ENCODE results near the gene RAB1B.
A peak's percentile ranks its signal among the peaks of the same experiment; 100 is the strongest.

Gene RAB1B

GRCh38 chr11:66281776-66282467 lies 13.5 kb downstream of the RAB1B start:
- no peaks in the 10 kb centered on the region for H3K27me3 ChIP-seq
- peak overlapping the region; percentile 63 for H3K4me2 ChIP-seq
- peaks cover 45% of the 10 kb centered on the region for H4K20me1 ChIP-seq
- no peak overlapping the region for H3K9ac ChIP-seq
- H3K36me3 ChIP-seq = peaks cover 19% of the 10 kb centered on the region; the same call in 1 of the 2 replicates
- no peak for TF ChIP-seq Cebpa-rat (IDR thresholded peaks at IDR 0.05)
- H3K4me1 ChIP-seq = peaks cover 55% of the 10 kb centered on the region
- H3K27ac ChIP-seq = no peak overlapping the region
- H3K4me3 ChIP-seq = no peak overlapping the region
- H3K9me3 ChIP-seq = no peaks in the 10 kb centered on the region

DNA sequence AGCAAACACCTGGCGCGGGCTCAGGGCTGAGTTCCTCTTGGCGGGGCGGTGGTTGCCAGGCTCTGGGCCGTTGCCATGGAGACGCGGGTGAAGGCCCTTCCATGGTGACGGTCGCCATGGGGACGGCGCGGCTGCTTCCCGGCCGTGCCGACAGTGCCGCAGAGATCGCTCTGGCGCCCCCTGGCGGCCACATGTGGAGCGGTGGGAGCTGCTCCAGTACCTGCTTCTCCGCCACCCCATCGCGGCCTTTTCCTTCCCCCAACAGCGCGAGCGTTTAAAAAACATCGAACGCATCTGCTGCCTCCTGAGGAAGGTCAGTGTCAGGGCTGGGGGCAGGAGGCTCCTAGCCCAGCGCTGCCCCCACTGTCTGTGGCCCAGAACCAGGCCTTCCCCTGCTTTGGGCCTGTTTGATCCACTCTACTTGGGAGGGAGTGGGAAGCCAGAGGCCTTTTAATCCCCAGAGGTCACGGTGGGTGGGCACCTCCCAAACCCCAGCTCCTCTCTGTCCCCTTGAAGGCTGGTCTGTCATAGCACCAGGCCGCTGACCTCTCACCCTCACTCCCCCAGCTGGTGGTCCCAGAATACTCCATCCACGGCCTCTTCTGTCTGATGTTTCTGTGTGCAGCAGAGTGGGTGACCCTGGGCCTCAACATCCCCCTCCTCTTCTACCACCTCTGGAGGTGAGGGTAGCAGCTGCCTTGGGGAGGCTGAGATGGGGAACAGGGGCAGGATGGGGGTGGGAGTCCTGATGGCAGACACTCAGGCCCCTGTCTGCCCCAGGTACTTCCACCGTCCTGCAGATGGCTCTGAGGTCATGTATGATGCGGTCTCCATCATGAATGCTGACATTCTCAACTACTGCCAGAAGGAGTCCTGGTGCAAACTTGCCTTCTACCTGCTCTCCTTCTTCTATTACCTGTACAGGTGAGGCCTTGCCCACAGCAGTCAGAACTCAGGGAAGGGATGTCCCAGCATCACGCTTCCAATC lies 14.3 kb downstream of the RAB1B start:
- no peaks in the 10 kb centered on the region for H3K9me3 ChIP-seq
- H3K27ac ChIP-seq = no peak overlapping the region
- 0 out of 2 replicates have a peak overlapping the region, but pooled peaks have one; percentile 8 for H3K9ac ChIP-seq
- H3K36me3 ChIP-seq = peaks cover 19% of the 10 kb centered on the region; the same call in 1 of the 2 replicates
- no peak overlapping the region for H3K4me3 ChIP-seq
- no peak for TF ChIP-seq Cebpa-rat (IDR thresholded peaks at IDR 0.05)
- peaks cover 53% of the 10 kb centered on the region for H3K4me1 ChIP-seq
- peak overlapping the region; percentile 69 for H3K4me2 ChIP-seq
- H3K27me3 ChIP-seq = no peaks in the 10 kb centered on the region
- H4K20me1 ChIP-seq = peaks cover 39% of the 10 kb centered on the region

DNA sequence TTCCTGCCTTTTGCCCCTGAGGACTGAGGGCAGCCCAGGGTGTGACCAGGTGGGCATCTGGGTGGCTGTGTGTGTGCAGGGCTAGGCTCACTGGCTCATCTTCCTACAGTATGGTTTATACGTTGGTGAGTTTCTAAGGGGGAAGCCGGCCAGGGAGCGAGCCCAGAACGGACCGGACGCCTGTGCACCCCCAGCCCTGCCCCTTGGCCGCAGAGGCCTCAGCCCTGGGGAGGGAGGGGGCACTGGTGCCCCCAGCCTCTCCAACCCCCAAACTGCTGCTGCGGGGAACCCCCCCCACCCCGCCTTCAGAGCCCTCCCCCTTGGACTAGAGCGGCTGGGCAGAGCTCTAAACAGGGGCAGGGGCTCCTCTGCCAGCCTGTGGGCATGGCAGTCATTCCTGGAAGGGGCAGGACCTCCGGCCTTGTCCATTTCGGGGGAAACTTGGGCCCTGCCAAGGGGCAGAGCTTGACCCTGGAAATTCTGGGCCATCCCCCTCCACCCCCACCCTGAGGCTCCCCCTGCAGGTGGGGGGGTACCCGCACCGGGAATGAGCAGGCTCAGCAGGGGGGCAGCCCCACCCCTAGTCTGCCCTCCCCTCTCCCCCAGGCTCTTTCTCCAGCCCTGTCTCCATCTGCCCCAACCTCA lies 15.1 kb downstream of the RAB1B start:
- H3K27ac ChIP-seq = no peak overlapping the region

DNA sequence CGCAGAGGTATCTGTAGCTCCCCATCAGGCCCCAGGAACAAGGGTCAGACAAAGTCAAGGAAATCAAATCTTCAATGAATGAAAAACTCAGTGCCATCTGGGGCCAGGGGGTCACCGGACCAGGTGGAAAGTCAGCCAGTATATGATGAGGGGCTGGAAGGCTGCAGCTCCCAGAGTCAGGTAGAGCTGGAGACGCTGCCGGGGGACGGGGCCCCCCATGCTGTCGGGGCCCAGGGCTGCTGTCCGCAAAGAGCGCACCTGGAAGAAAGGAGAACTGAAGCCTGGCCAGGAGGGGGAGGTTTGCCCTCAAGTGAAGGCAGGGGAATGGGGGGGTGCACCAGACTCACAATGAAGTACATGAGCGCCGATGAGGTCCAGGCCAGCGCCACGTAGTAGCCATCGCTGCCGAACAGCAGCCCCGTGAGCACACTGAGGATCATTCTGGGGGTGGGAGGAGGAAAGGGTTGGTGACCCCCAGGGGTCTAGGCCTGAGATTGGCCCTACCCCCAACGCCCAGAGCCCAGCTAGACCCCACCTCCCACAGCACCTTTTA lies 16.2 kb downstream of the RAB1B start:
- no peak for TF ChIP-seq Cebpa-rat (IDR thresholded peaks at IDR 0.05)
- peaks cover 52% of the 10 kb centered on the region for H3K4me1 ChIP-seq
- no peak overlapping the region for H3K4me2 ChIP-seq
- peaks cover under 1% of the 10 kb centered on the region; the same call in 1 of the 2 replicates for H3K27me3 ChIP-seq
- H3K9ac ChIP-seq = 0 out of 2 replicates have a peak overlapping the region, but pooled peaks have one; percentile 27
- no peaks in the 10 kb centered on the region for H3K9me3 ChIP-seq
- no peak overlapping the region for H3K27ac ChIP-seq
- H3K36me3 ChIP-seq = peaks cover 19% of the 10 kb centered on the region; the same call in 1 of the 2 replicates
- H4K20me1 ChIP-seq = peaks cover 41% of the 10 kb centered on the region
- H3K4me3 ChIP-seq = no peak overlapping the region

More for the DNA sequence above, 15.1 kb downstream of the RAB1B start:
- Histone ChIP-seq H3K4me1 (peaks cover 58% of the 10 kb centered on the region), H3K4me3 (no peak overlapping the region), H3K4me2 (no peak overlapping the region), H3K27me3 (no peaks in the 10 kb centered on the region), H3K9ac (no peak overlapping the region), H3K9me3 (no peaks in the 10 kb centered on the region), H4K20me1 (peaks cover 44% of the 10 kb centered on the region), H3K36me3 (peaks cover 19% of the 10 kb centered on the region; the same call in 1 of the 2 replicates)
- TF ChIP-seq Cebpa-rat (IDR thresholded peaks at IDR 0.05) = no peak

DNA sequence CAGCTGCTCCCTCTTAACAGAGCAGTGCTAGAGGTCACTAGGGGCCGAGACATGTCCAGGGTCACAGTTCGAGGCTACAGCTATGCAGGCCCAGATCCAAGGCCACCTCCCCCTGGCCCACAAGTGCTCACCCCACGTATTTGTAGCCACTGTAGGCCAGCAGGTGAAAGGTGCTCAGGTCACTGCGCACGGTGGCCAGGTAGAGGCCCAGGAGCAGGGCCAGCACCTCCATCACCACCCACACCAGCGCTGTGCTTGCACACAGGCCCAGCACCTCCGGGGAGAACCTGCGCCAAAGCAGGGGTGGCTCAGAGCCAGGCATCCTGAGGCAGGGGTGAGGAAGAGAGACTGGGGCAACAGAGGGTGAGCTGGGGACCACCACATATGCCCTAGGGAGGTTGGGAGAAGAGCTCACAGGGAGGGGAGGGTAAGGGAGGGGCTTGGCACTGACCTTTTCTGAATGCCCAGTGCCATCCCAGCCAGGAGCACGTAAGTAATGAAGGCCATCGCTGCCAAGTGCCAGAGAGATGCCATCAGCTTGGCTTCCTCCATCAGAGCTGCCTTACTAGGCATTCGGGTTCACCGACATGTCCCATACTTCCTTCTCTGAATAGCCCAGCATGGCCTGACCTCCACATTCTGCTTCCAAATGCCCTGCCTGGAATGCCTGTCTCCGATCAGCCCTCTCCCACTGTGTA lies 17.0 kb downstream of the RAB1B start:
- H4K20me1 ChIP-seq = peaks cover 33% of the 10 kb centered on the region
- H3K27ac ChIP-seq = no peak overlapping the region
- no peaks in the 10 kb centered on the region for H3K9me3 ChIP-seq
- TF ChIP-seq Cebpa-rat (IDR thresholded peaks at IDR 0.05) = no peak
- no peak overlapping the region for H3K9ac ChIP-seq
- no peak overlapping the region for H3K4me3 ChIP-seq
- peaks cover 8% of the 10 kb centered on the region for H3K27me3 ChIP-seq
- no peak overlapping the region for H3K4me2 ChIP-seq
- H3K36me3 ChIP-seq = peaks cover 19% of the 10 kb centered on the region; the same call in 1 of the 2 replicates
- H3K4me1 ChIP-seq = peaks cover 52% of the 10 kb centered on the region

DNA sequence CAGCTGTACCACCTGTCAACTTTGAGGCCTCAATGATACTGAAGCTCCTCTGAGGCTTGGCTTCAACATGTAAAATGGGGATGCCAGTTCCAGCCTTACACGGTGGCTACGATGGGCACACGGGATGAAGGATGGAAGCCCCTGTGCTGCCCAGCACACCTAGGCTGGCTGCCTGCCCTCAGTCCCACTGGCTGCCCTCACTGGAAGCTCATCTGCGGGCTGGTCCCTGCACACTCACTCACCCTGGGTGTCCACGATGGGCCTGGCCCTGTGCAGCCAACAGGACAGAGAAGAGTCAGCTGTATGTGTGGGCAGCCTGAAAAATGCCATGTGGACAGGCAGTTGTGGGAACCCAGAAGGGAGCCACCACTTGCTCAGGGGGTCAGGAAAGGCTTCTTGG lies 18.3 kb downstream of the RAB1B start:
- Histone ChIP-seq H3K4me3 (no peak overlapping the region), H3K4me2 (no peak overlapping the region), H4K20me1 (peaks cover 21% of the 10 kb centered on the region), H3K27me3 (peaks cover 21% of the 10 kb centered on the region), H3K27ac (no peak overlapping the region), H3K36me3 (peaks cover 19% of the 10 kb centered on the region; the same call in 1 of the 2 replicates), H3K4me1 (peaks cover 41% of the 10 kb centered on the region), H3K9me3 (no peaks in the 10 kb centered on the region), H3K9ac (no peak overlapping the region)
- no peak for TF ChIP-seq Cebpa-rat (IDR thresholded peaks at IDR 0.05)

DNA sequence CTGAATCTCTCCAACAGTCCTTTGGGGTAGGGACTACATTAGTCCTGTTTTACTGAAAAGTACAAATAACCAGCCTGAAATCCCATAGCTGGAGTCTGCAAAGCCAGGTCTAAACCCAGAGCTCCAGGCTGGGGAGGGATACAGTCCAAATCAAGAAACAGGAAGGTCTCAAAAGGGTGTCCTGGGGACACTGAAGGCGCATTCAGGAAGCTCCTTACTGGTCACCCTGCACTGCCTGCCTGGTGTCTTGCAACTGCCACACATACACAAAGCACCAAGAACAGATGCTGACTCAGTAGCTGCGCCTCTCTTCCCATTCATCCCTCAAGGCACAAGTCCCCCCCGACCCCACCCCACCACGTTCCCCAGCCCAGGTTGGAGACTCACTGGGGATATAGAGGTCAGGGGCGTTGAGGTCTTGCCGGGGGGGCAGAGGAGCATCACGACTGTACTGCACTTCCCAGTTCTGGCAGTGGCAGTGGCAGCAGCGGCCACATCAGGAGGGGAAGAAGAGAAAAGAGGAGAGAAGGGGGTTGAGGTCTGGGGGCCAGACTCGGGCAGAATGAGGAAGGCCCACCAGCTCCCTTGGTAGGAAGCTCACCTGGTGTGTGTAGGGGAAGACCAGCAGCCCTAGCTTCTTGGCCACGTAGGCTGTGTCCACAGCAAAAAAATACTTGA lies 18.9 kb downstream of the RAB1B start:
- no peak for TF ChIP-seq Cebpa-rat (IDR thresholded peaks at IDR 0.05)
- no peak overlapping the region for H3K27ac ChIP-seq
- H3K4me3 ChIP-seq = peak overlapping the region; percentile 81
- no peaks in the 10 kb centered on the region for H3K9me3 ChIP-seq
- peaks cover 42% of the 10 kb centered on the region for H3K4me1 ChIP-seq
- peaks cover 19% of the 10 kb centered on the region; the same call in 1 of the 2 replicates for H3K36me3 ChIP-seq
- H4K20me1 ChIP-seq = peaks cover 17% of the 10 kb centered on the region
- H3K4me2 ChIP-seq = peak overlapping the region; percentile 96
- peak overlapping the region; percentile 86; the same call in 1 of the 2 replicates for H3K9ac ChIP-seq
- H3K27me3 ChIP-seq = peaks cover 28% of the 10 kb centered on the region

DNA sequence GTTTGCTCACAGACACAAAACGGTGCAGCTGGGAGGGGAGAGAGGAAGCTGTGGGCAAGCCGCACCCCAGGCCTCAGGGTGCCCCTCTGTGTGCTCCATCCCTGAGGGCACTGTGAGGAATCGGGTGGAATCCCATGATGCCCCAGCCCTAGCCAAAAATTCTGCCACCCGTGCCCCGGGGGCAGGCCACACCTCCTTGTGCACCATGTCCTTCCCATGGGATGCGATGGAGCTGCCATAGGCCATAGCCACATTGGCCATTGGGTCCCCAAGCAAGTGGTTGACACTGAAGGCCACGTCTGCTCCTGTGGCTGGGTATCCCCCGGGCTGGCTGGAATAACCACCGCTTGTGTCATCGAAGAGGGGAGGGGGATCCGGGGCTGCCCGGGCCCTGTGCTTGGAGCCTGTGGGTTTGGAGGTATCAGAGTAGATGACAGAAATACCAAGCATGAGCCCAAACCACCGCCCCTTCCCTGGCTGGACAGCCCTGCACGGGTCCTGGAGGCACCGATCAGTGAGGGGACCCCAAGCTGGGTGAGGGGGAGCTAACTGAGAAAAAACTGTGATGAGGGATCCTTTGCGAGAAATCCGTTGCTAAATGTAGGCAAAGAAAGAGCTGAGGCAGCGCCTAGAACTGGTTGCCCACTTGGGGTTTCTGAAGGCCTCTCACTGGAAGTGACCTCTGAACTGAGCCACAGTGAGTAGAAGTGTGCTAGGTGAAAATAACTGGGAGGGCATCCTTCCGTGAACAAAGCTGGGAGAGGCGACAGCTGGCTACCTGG lies 19.6 kb downstream of the RAB1B start:
- Histone ChIP-seq H3K4me2 (peak overlapping the region; percentile 96), H3K27ac (peak overlapping the region; percentile 84), H3K27me3 (peaks cover 35% of the 10 kb centered on the region), H4K20me1 (peaks cover 12% of the 10 kb centered on the region), H3K9ac (peak overlapping the region; percentile 86), H3K36me3 (peaks cover 19% of the 10 kb centered on the region; the same call in 1 of the 2 replicates), H3K9me3 (no peaks in the 10 kb centered on the region), H3K4me1 (peaks cover 35% of the 10 kb centered on the region), H3K4me3 (peak overlapping the region; percentile 81)
- TF ChIP-seq Cebpa-rat (IDR thresholded peaks at IDR 0.05) = no peak

All from BLaER1 (cell line).